Suprapubic skin (tissue), 4 donors: Measurements from ENCODE around the gene RLBP1. TPM values are rescaled to one million over a fixed set of nuclear protein-coding genes. Genes with fewer than 3 reads are reported as not detected.
"Not testable (repeated sequence)": the region's sequence is repeated elsewhere in the genome, so short reads cannot be mapped to it uniquely, and the experiment has no call there.

Source experiments
- DNase-seq, 2 donors: peaks; one replicate each; pipeline ENCODE4 v3.0.0-alpha.2; 2019; ENCODE audit warnings: low spot score in 2 of 2
- H3K27ac ChIP-seq: fragments of 200-600 bp; sonication (generic); one replicate; pipeline ENCODE4 v1.5.1; 2019
- H3K27me3 ChIP-seq: fragments of 200-600 bp; sonication (generic); one replicate; pipeline ENCODE4 v1.5.1; 2019
- H3K36me3 ChIP-seq: fragments of 200-600 bp; sonication (generic); one replicate; pipeline ENCODE4 v1.5.1; 2019
- H3K4me1 ChIP-seq: fragments of 200-600 bp; sonication (generic); one replicate; pipeline ENCODE4 v1.5.1; 2019
- H3K4me3 ChIP-seq: fragments of 200-600 bp; sonication (generic); one replicate; pipeline ENCODE4 v1.5.1; 2019; ENCODE audit warnings: mild to moderate bottlenecking
- H3K9me3 ChIP-seq: fragments of 200-600 bp; sonication (generic); one replicate; pipeline ENCODE4 v1.5.1; 2019
- EP300 ChIP-seq: sonication (generic); formaldehyde crosslinking; IDR thresholded peaks from one replicate; pipeline ENCODE4 v1.6.1; 2017; ENCODE audit warnings: antibody characterized with exemption
- POLR2A ChIP-seq, 2 donors: fragments of 450-650 bp; IDR thresholded peaks; one replicate each; pipeline ENCODE4 v1.6.1; 2017; ENCODE audit warnings: antibody characterized with exemption in 2 of 2, mild to moderate bottlenecking in 2 of 2, moderate library complexity in 2 of 2
- POLR2AphosphoS5 ChIP-seq, 3 donors: sonication (generic); formaldehyde crosslinking; IDR thresholded peaks; one replicate each; pipeline ENCODE4 v1.6.1; 2017; ENCODE audit warnings: antibody characterized with exemption in 3 of 3
- WGBS: methylation state at CpG from one replicate; pipeline ENCODE4 v1.1.5; 2018; 5-methylcytosine and 5-hydroxymethylcytosine counted together
- total RNA-seq, 4 donors: library from RNA; depleted of rRNA; stranded (reverse); fragments of >200 nt; gene quantifications; one replicate each; pipeline ENCODE4 v1.1.0, GENCODE V29; 2016
- TF ChIP-seq, protein P1 (sequence below), 2 donors: fragments of 200-600 bp in 1 of 2; fragments of 450-650 bp in 1 of 2; sonication (generic) in 1 of 2; IDR thresholded peaks; one replicate each; pipeline ENCODE4 v1.5.1; 2016 to 2019; ENCODE audit warnings: antibody characterized with exemption in 2 of 2, mild to moderate bottlenecking in 1 of 2, moderate library complexity in 1 of 2

The RLBP1 gene
- total RNA-seq: not detected

DNA sequence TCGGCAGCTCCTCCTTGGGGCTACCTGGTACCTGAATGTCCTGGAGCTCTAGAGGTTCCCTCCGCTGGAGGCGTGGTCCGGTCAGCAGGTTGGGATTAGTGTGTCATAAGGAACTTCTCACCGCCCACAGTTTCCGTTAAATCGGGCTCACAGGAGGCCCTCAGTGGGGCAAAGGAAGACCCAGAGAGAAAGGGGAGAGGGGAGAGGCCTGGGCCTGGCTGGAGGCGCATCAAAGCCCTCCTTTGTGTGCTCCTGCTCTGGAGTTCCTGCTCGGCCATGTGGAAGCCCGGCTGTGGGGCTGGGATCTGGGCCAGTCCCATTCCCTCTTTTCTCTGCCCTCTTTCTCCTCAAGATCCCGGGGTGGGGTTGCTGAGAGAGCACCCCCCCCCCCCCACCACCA is at the start of gene RLBP1:
Gene RLBP1, minus strand, starts transcription at position 37 of the 400 bp plus-strand sequence. CDS start 2,604 bp downstream, outside the sequence.
- H3K27me3 ChIP-seq: no peaks in the 10 kb centered on the region
- no peaks in the 10 kb centered on the region for H3K9me3 ChIP-seq
- H3K4me3 ChIP-seq: no peak within 1 kb of the TSS
- H3K4me1 ChIP-seq: no peaks in the 10 kb centered on the region
- H3K27ac ChIP-seq: no peak within 1 kb of the TSS
- DNase-seq: no peak
- WGBS: 77% methylated on average over 11 of the region's 11 CpGs
- no peak for TF ChIP-seq POLR2A (IDR thresholded peaks at IDR 0.05)
- TF ChIP-seq EP300: no peak
- TF ChIP-seq POLR2AphosphoS5 (IDR thresholded peaks at IDR 0.05): no peak
- TF ChIP-seq, protein P1, sequence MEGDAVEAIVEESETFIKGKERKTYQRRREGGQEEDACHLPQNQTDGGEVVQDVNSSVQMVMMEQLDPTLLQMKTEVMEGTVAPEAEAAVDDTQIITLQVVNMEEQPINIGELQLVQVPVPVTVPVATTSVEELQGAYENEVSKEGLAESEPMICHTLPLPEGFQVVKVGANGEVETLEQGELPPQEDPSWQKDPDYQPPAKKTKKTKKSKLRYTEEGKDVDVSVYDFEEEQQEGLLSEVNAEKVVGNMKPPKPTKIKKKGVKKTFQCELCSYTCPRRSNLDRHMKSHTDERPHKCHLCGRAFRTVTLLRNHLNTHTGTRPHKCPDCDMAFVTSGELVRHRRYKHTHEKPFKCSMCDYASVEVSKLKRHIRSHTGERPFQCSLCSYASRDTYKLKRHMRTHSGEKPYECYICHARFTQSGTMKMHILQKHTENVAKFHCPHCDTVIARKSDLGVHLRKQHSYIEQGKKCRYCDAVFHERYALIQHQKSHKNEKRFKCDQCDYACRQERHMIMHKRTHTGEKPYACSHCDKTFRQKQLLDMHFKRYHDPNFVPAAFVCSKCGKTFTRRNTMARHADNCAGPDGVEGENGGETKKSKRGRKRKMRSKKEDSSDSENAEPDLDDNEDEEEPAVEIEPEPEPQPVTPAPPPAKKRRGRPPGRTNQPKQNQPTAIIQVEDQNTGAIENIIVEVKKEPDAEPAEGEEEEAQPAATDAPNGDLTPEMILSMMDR (IDR thresholded peaks at IDR 0.05): no peak
- H3K36me3 ChIP-seq: no peaks in the 10 kb centered on the region

DNA sequence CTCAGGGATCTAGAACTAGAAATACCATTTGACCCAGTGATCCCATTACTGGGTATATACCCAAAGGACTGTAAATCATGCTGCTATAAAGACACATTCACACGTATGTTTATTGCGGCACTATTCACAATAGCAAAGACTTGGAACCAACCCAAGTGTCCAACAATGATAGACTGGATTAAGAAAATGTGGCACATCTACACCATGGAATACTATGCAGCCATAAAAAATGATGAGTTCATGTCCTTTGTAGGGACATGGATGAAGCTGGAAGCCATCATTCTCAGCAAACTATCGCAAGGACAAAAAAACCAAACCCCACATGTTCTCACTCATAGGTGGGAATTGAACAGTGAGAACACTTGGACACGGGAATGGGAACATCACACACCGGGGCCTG is 28.8 kb upstream of the RLBP1 start:
- not testable (repeated sequence) for H3K9me3 ChIP-seq, H3K27ac ChIP-seq, H3K27me3 ChIP-seq, DNase-seq, H3K4me1 ChIP-seq, H3K4me3 ChIP-seq, H3K36me3 ChIP-seq
- 100% methylated on average over 5 of the region's 5 CpGs for WGBS

DNA sequence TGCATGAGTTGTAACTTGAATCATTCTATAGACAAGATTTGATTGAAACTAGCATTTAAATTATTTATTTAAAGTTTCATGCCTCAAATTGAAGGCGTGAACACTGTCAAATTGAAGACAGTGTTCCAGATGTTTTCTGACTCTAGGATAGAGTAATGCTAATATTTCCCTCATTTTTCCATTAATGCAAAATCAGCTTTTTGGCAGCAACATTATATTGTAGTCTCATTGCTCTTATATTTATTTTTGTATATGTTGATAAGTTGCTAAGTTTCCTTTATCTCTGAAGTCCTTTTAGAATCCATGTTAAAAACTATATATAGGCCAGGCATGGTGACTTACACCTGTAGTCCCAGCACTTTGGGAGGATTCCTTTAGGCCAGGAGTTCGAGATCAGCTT is 27.2 kb upstream of the RLBP1 start:
- no peak for DNase-seq
- no peak overlapping the region for H3K4me3 ChIP-seq
- 96% methylated on average over 2 of the region's 2 CpGs for WGBS
- no peaks in the 10 kb centered on the region for H3K9me3 ChIP-seq
- TF ChIP-seq, protein P1 (IDR thresholded peaks at IDR 0.05): no peak
- TF ChIP-seq POLR2A (IDR thresholded peaks at IDR 0.05) (no peak), POLR2AphosphoS5 (IDR thresholded peaks at IDR 0.05) (no peak), EP300 (no peak)
- no peak overlapping the region for H3K27ac ChIP-seq
- H3K36me3 ChIP-seq: no peaks in the 10 kb centered on the region
- no peaks in the 10 kb centered on the region for H3K27me3 ChIP-seq
- peaks cover 11% of the 10 kb centered on the region for H3K4me1 ChIP-seq

DNA sequence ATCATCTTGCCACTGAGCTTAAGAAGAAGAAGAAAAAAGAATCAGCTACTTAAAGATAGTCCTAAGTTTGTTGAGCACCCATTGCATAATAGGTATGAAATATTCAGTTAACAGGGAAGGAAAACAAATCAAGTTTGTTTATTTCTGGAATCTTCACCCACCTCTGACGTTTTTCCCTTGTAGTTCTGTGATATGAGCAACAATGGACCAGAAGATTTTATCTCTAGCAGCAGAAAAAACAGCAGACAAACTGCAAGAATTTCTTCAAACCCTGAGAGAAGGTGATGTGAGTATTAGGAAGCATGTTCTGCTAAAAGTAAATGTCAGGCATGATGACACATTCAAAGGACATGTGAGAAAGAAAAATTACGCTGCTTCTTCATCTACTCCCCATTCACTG is 26.1 kb upstream of the RLBP1 start:
- no peaks in the 10 kb centered on the region for H3K9me3 ChIP-seq
- no peaks in the 10 kb centered on the region for H3K36me3 ChIP-seq
- H3K4me1 ChIP-seq: peaks cover 19% of the 10 kb centered on the region
- no peak overlapping the region for H3K27ac ChIP-seq
- H3K4me3 ChIP-seq: no peak overlapping the region
- H3K27me3 ChIP-seq: no peaks in the 10 kb centered on the region
- TF ChIP-seq POLR2AphosphoS5 (IDR thresholded peaks at IDR 0.05) (no peak), POLR2A (IDR thresholded peaks at IDR 0.05) (no peak), EP300 (no peak)
- TF ChIP-seq, protein P1 (IDR thresholded peaks at IDR 0.05): no peak
- 84% methylated on average over 2 of the region's 2 CpGs for WGBS
- no peak for DNase-seq

DNA sequence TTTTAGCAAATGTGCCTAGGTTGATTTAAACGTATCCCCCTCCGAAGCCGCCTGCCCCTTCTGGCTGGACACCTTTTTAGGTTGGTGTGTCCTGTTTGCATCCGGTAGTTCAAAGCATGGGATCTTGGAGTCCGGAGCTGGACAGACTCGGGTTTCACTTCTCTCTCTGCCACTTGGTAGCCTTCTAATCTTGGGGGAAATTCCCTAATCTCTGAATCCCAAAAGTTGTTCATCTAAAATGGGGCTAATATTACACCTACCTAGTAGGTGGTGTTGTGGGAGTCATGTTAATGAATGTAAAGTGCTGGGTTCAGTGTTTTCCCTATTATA is 23.2 kb upstream of the RLBP1 start:
- no peaks in the 10 kb centered on the region for H3K36me3 ChIP-seq
- no peak for DNase-seq
- H3K27ac ChIP-seq: no peak overlapping the region
- TF ChIP-seq EP300: no peak
- no peak for TF ChIP-seq POLR2A (IDR thresholded peaks at IDR 0.05)
- no peak for TF ChIP-seq POLR2AphosphoS5 (IDR thresholded peaks at IDR 0.05)
- TF ChIP-seq, protein P1 (IDR thresholded peaks at IDR 0.05): no peak
- H3K4me3 ChIP-seq: peak overlapping the region; percentile 81
- H3K27me3 ChIP-seq: no peaks in the 10 kb centered on the region
- H3K9me3 ChIP-seq: no peaks in the 10 kb centered on the region
- H3K4me1 ChIP-seq: peaks cover 22% of the 10 kb centered on the region
- 0% methylated on average over 6 of the region's 6 CpGs for WGBS
